Endothelial cell of umbilical vein (primary cell): ENCODE results near the gene JPH3.

Experiments used
- CTCF ChIP-seq, 2 donors: IDR thresholded peaks; 1 replicate in 1 of 2; 2 replicates in 1 of 2; pipeline ENCODE4 v1.5.1; 2011; ENCODE audit warnings: low read length in 2 of 2, mild to moderate bottlenecking in 2 of 2, moderate library complexity in 2 of 2, control low read depth in 1 of 2, inconsistent platforms in 1 of 2, low read depth in 1 of 2; ENCODE audit not compliant: insufficient read depth in 1 of 2; ENCODE audit errors: extremely low read depth in 1 of 2
- EZH2 ChIP-seq: IDR thresholded peaks from 2 replicates; pipeline ENCODE4 v1.6.1; 2012; ENCODE audit warnings: borderline replicate concordance, low read depth, mild to moderate bottlenecking, moderate library complexity, low read length, inconsistent platforms; ENCODE audit not compliant: severe bottlenecking
- MAX ChIP-seq: IDR thresholded peaks from 2 replicates; pipeline ENCODE4 v1.6.1; 2011; ENCODE audit not compliant: insufficient read depth, insufficient read length
- POLR2A ChIP-seq: IDR thresholded peaks from 2 replicates; pipeline ENCODE4 v1.6.1; 2012; ENCODE audit warnings: low read depth, mild to moderate bottlenecking, control low read depth, low read length
- POLR2AphosphoS5 ChIP-seq: IDR thresholded peaks from 2 replicates; pipeline ENCODE4 v1.6.1; 2012; ENCODE audit warnings: low read depth, mild to moderate bottlenecking, control low read depth, low read length, moderate library complexity; ENCODE audit not compliant: insufficient read depth

- TF ChIP-seq CTCF (IDR thresholded peaks at IDR 0.05; ENCODE audit: extremely low read depth in 1 of 2, insufficient read depth in 1 of 2, low read depth in 1 of 2, low read length in 2 of 2) (no peak), EZH2 (no peak), POLR2A (no peak), POLR2AphosphoS5 (no peak), MAX (no peak)
Observed at GRCh38 chr16:87638736-87639135, 36.4 kb downstream of the JPH3 start.
